GM12801 (cell line): ENCODE results near the gene HHLA2.

Experiments used
- CTCF ChIP-seq: IDR thresholded peaks from one replicate; pipeline ENCODE4 v1.5.1; 2011; ENCODE audit warnings: control low read depth; ENCODE audit not compliant: insufficient read length; ENCODE audit errors: extremely low read depth

Gene HHLA2

GRCh38 chr3:108327168-108327567 lies 30.8 kb downstream of the HHLA2 start:
- TF ChIP-seq CTCF: no peak

GRCh38 chr3:108328821-108329486 lies 32.6 kb downstream of the HHLA2 start:
- TF ChIP-seq CTCF: no peak

GRCh38 chr3:108329508-108329907 lies 33.2 kb downstream of the HHLA2 start:
- TF ChIP-seq CTCF: no peak

GRCh38 chr3:108329947-108330346 lies 33.6 kb downstream of the HHLA2 start:
- no peak for TF ChIP-seq CTCF

- no peak for TF ChIP-seq CTCF
Measured at GRCh38 chr3:108331792-108332191, 35.4 kb downstream of the HHLA2 start.

- TF ChIP-seq CTCF: no peak
Measured at GRCh38 chr3:108333961-108334360, 37.6 kb downstream of the HHLA2 start.

- no peak for TF ChIP-seq CTCF
Measured at GRCh38 chr3:108334701-108335100, 38.4 kb downstream of the HHLA2 start.
